Suprapubic skin (tissue), 4 donors: Measurements from ENCODE around the gene ILRUN. TPM values are rescaled to one million over a fixed set of nuclear protein-coding genes. Genes with fewer than 3 reads are reported as not detected.
"Not testable (repeated sequence)": the region's sequence is repeated elsewhere in the genome, so short reads cannot be mapped to it uniquely, and the experiment has no call there.

ENCODE experiments used
- DNase-seq, 2 donors: peaks; one replicate each; pipeline ENCODE4 v3.0.0-alpha.2; 2019; ENCODE audit warnings: low spot score in 2 of 2
- H3K27ac ChIP-seq: fragments of 200-600 bp; sonication (generic); one replicate; pipeline ENCODE4 v1.5.1; 2019
- H3K27me3 ChIP-seq: fragments of 200-600 bp; sonication (generic); one replicate; pipeline ENCODE4 v1.5.1; 2019
- H3K36me3 ChIP-seq: fragments of 200-600 bp; sonication (generic); one replicate; pipeline ENCODE4 v1.5.1; 2019
- H3K4me1 ChIP-seq: fragments of 200-600 bp; sonication (generic); one replicate; pipeline ENCODE4 v1.5.1; 2019
- H3K4me3 ChIP-seq: fragments of 200-600 bp; sonication (generic); one replicate; pipeline ENCODE4 v1.5.1; 2019; ENCODE audit warnings: mild to moderate bottlenecking
- H3K9me3 ChIP-seq: fragments of 200-600 bp; sonication (generic); one replicate; pipeline ENCODE4 v1.5.1; 2019
- CTCF ChIP-seq, 2 donors: fragments of 200-600 bp in 1 of 2; fragments of 450-650 bp in 1 of 2; sonication (generic) in 1 of 2; IDR thresholded peaks; one replicate each; pipeline ENCODE4 v1.5.1; 2016 to 2019; ENCODE audit warnings: antibody characterized with exemption in 2 of 2, mild to moderate bottlenecking in 1 of 2, moderate library complexity in 1 of 2
- EP300 ChIP-seq: sonication (generic); formaldehyde crosslinking; IDR thresholded peaks from one replicate; pipeline ENCODE4 v1.6.1; 2017; ENCODE audit warnings: antibody characterized with exemption
- POLR2A ChIP-seq, 2 donors: fragments of 450-650 bp; IDR thresholded peaks; one replicate each; pipeline ENCODE4 v1.6.1; 2017; ENCODE audit warnings: antibody characterized with exemption in 2 of 2, mild to moderate bottlenecking in 2 of 2, moderate library complexity in 2 of 2
- POLR2AphosphoS5 ChIP-seq, 3 donors: sonication (generic); formaldehyde crosslinking; IDR thresholded peaks; one replicate each; pipeline ENCODE4 v1.6.1; 2017; ENCODE audit warnings: antibody characterized with exemption in 3 of 3
- WGBS: methylation state at CpG from one replicate; pipeline ENCODE4 v1.1.5; 2018; 5-methylcytosine and 5-hydroxymethylcytosine counted together
- total RNA-seq, 4 donors: library from RNA; depleted of rRNA; stranded (reverse); fragments of >200 nt; gene quantifications; one replicate each; pipeline ENCODE4 v1.1.0, GENCODE V29; 2016

ILRUN gene
- total RNA-seq, 4 donors from 2014 or later = 65.0 to 86.5 (median 69.6) TPM

GRCh38 chr6:34684919-34685318, 11.6 kb downstream of the ILRUN start:
- no peak overlapping the region for H3K27ac ChIP-seq
- no peak for DNase-seq
- TF ChIP-seq EP300 (no peak), POLR2A (IDR thresholded peaks at IDR 0.05) (no peak), CTCF (IDR thresholded peaks at IDR 0.05) (no peak), POLR2AphosphoS5 (IDR thresholded peaks at IDR 0.05) (no peak)
- H3K4me1 ChIP-seq = peaks cover 20% of the 10 kb centered on the region
- H3K4me3 ChIP-seq = no peak overlapping the region
- no peaks in the 10 kb centered on the region for H3K27me3 ChIP-seq
- no peaks in the 10 kb centered on the region for H3K9me3 ChIP-seq
- H3K36me3 ChIP-seq = no peaks in the 10 kb centered on the region
- WGBS = 83% methylated on average over 2 of the region's 2 CpGs

- Histone ChIP-seq H3K4me1 (peaks cover 23% of the 10 kb centered on the region), H3K36me3 (no peaks in the 10 kb centered on the region), H3K4me3 (no peak overlapping the region), H3K27ac (no peak overlapping the region), H3K27me3 (no peaks in the 10 kb centered on the region), H3K9me3 (no peaks in the 10 kb centered on the region)
- no peak for DNase-seq
- 86% methylated on average over 2 of the region's 2 CpGs for WGBS
- TF ChIP-seq CTCF (IDR thresholded peaks at IDR 0.05) (no peak), EP300 (no peak), POLR2AphosphoS5 (IDR thresholded peaks at IDR 0.05) (no peak), POLR2A (IDR thresholded peaks at IDR 0.05) (no peak)
These were observed 12.2 kb downstream of the ILRUN start for GRCh38 chr6:34684364-34684763.

GRCh38 chr6:34680802-34681515, 15.6 kb downstream of the ILRUN start:
- peak overlapping the region; percentile 27 for H3K27ac ChIP-seq

GRCh38 chr6:34680313-34680712, 16.3 kb downstream of the ILRUN start:
- not testable (repeated sequence) for H3K36me3 ChIP-seq, H3K4me3 ChIP-seq, H3K27me3 ChIP-seq, H3K9me3 ChIP-seq, H3K27ac ChIP-seq, DNase-seq
- H3K4me1 ChIP-seq = peaks cover 24% of the 10 kb centered on the region
- 77% methylated on average over 7 of the region's 7 CpGs for WGBS

More at GRCh38 chr6:34680802-34681515, 15.6 kb downstream of the ILRUN start:
- peaks cover 24% of the 10 kb centered on the region for H3K4me1 ChIP-seq
- H3K36me3 ChIP-seq = no peaks in the 10 kb centered on the region
- no peaks in the 10 kb centered on the region for H3K27me3 ChIP-seq
- H3K9me3 ChIP-seq = no peaks in the 10 kb centered on the region
- DNase-seq = no peak
- WGBS = 73% methylated on average over 3 of the region's 3 CpGs
- no peak overlapping the region for H3K4me3 ChIP-seq
- TF ChIP-seq EP300 (no peak), CTCF (IDR thresholded peaks at IDR 0.05) (no peak), POLR2AphosphoS5 (IDR thresholded peaks at IDR 0.05) (no peak), POLR2A (IDR thresholded peaks at IDR 0.05) (no peak)

- H3K27me3 ChIP-seq = no peaks in the 10 kb centered on the region
- H3K4me3 ChIP-seq = no peak overlapping the region
- DNase-seq = no peak
- H3K36me3 ChIP-seq = no peaks in the 10 kb centered on the region
- peaks cover 24% of the 10 kb centered on the region for H3K4me1 ChIP-seq
- TF ChIP-seq POLR2AphosphoS5 (IDR thresholded peaks at IDR 0.05) (no peak), POLR2A (IDR thresholded peaks at IDR 0.05) (no peak), EP300 (no peak), CTCF (IDR thresholded peaks at IDR 0.05) (no peak)
- WGBS = 82% methylated on average over 1 of the region's 1 CpG
- no peaks in the 10 kb centered on the region for H3K9me3 ChIP-seq
- no peak overlapping the region for H3K27ac ChIP-seq
These were observed 16.9 kb downstream of the ILRUN start for GRCh38 chr6:34679552-34680253.
